ENCODE results near the gene RIOK3.
A peak's percentile ranks its signal among the peaks of the same experiment; 100 is the strongest.
"Not testable (repeated sequence)": the region's sequence is repeated elsewhere in the genome, so short reads cannot be mapped to it uniquely, and the experiment has no call there.

RIOK3 gene

DNA sequence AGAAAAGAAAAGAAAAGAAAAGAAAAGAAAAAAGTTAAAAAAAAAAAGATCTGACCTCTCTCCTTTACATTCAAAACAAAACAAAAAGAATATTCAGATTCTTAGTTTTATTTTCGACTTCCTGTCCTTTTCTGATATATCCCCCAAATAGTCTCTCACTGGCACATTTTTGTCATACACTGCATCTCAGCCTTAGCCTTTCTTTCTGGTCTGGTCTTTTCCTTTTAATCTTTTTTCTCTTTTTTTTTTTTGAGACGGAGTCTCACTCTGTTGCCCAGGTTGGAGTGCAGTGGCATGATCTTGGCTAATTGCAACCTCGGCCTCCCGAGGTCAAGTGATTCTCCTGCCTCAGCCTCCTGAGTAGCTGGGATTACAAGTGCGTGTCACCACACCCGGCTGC lies 1.6 kb upstream of the RIOK3 start:
- no peak for DNase-seq (ENCODE audit: low read depth)

DNA sequence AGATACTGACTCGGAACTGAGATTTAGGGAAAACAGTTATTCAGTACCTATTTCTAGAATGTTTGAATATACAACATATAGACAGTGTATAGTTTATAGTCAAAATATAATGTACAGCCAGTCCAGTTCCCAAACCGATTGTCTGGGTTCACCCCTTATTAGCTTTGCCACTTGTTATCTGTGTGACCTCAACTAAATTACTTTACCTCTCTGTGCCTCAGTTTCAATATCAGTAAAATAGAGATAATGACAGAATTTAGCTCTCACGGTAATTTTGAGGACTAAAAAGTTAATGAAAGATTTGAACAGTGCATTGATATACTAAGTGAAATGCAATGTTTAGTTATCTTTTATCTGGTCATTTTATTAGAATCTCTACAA lies 750 bp upstream of the RIOK3 start:
- DNase-seq (ENCODE audit: low read depth) = no peak

DNA sequence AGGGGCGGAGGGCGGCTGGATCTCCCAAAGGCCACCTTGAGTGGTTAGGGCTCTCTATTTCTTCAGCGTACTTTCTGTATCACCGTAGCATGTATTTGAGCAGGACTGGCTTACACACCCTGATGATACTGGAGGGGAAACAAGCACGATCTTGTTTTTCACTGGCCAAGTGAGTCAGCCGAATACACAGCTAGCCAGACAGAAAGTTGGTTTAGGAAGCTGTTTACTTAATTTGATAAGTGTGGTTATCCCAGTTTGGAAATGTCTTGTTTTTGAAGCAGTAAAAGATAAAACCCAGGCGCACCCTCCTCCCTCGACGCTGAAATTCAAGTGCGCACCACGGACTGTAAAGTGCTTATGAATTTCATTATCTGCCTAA lies 582 bp downstream of the RIOK3 start:
- no peak for DNase-seq (ENCODE audit: low read depth)

DNA sequence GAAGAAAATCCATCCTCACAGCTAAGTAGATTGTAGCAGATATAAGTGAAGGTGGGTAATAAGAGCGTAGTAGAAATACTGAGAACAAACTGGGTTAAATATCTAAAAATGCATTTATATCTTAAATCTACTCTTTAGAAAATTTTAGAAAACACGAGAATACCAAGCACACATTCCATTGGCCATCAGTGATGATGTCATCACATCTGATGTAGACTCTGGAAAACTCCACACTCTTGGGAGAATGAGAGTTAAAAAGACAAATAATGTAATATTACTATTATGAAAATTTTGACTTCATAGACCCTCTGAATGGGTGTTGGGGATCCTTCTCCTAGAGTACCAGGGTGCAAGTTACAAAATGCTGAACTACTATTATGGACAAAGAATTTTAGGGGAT lies 3.7 kb downstream of the RIOK3 start:
- DNase-seq (ENCODE audit: low read depth) = no peak

DNA sequence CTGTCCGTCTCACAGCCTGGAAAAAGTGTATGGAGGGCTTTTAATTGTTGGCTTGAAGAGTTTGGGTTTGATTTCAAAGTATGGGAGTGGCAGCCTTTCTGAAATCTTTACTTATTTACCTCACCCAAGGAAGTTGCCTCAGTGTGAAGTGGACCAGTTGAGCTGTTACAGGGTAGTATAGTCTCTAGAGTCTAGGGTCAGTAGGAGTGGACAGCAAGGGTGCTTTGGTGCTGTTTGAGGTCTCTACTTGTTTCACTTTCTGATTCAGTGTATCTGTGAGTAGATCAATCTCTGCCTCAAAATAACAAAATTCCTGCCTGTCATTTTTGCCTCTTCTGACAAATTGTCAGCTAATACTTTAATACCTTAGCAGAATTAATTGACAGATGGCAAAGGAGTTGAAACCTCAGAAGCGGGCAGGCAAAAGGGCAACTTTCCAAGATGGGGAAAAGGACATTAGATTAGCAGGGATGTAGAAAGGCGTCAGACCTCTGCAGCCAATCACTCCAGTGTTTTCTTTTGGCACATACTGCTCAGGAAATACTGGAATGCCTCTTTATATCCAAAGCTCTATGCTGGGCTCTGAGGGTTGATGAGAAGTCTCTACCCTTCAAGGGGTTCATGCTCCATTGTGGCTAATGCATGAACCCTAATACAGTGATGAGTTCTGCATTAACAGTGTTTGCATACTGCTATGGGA lies 5.9 kb downstream of the RIOK3 start:
- no peak for DNase-seq (ENCODE audit: low read depth)

DNA sequence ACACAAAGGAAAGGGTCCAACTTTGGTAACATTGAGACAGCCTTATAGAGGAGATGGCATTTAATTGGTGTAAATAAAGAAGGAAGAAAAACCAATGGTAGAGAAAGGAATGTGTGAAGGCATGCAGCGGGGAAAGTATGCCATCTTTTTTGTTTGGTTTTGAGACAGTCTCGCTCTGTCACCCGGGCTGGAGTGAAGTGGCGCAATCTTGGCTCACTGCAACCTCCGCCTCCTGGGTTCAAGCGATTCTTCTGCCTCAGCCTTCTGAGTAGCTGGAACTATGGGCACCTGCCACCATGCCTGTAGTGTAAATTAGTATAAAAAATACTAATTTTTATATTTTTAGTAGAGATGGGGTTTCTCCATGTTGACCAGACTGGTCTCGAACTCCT lies 6.4 kb downstream of the RIOK3 start:
- DNase-seq (ENCODE audit: low read depth) = no peak

DNA sequence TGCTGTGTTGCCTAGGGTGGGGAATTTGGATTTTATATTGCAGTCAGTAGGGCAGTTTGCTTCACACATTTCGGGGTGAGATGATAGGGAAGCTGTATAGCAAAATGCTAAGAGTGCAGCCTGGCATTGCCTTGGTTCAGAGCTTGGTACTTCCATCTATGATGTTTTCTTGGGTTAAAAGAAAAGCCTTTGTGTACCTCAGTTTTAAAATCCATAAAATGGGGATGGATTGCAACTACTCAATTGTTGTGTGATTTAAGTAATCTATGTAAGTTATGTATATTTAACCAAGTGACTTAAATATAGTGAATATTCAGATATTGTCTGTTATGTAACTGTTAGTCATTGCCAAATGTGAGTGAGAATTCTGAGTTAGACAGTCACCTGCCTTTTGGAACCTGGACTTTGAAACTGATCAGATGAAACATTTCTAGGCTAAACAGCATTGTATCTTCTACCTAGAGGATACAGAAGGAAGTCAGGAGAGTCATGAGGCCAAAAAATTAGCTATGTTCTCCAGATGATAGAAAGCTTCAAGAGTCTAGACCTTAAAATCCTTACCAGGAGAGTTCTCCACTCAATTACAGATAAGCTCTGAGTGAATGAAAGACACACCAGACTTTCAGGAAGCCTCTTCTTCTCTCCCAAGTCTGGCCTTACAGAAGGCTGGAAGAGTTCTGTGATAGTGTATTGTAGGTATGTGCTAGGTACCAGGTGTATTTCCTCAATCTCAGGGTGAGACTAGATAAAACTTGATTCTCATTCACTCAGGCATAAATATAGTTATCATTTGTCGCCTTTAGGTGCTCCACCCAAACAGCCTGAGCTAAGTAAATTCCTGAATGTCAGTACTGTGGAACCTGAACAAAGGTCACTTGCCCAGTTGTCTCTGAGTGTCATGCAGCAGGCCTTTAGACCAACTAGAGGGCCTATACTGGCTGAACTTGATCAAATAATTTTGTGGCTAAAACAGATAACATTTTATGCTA lies 7.5 kb downstream of the RIOK3 start:
- no peak for DNase-seq (ENCODE audit: low read depth)

DNA sequence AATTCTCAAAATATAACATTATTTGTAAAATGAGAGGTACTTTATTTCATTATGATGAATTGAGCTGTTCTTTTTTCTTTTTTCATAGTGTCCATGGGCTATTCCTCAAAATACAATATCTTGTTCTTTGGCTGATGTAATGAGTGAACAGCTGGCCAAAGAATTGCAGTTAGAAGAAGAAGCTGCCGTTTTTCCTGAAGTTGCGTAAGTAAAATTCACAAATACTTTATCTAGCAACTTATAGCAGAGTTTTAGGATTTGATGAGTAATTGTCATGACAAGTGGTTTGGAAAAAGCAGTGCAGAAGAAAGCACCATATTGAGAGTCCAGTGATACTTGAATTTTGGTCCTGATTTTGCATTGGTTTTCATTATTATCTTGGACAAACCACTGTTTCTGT lies 9.8 kb downstream of the RIOK3 start:
- no peak for DNase-seq (ENCODE audit: low read depth)

DNA sequence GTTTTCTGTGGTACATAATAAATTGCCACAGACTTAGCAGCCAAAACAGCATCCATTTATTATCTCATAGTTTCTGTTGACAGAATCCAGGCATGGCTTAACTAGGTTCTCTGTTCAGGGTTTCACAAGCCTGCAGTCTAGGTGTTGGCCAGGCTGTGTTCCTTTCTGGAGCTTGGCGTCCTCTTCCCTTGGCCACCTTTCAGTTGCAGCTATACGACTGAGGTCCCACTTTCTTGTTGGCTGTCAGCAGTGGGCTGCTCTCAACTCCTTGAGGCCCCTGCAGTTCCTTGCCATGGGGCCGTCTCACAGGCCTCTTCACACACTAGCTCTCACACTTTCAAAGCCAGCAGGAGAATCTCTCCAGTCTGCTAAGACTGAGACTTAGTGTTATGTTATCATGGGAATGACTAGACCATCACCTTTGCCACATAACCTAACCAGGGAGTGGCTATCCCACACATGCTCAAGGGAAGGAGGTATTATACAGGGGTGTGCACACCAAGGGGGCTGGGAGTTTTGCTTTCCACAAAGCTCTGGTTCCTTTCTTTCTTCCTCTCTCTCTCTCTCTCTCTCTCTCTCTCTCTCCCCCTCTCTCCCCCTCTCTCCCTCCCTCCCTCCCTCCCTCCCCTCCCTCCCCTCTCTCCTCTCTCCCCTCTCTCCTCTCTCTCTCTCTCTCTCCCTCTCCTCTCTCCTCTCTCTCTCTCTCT lies 15.8 kb downstream of the RIOK3 start:
- DNase-seq (ENCODE audit: low read depth) = no peak

DNA sequence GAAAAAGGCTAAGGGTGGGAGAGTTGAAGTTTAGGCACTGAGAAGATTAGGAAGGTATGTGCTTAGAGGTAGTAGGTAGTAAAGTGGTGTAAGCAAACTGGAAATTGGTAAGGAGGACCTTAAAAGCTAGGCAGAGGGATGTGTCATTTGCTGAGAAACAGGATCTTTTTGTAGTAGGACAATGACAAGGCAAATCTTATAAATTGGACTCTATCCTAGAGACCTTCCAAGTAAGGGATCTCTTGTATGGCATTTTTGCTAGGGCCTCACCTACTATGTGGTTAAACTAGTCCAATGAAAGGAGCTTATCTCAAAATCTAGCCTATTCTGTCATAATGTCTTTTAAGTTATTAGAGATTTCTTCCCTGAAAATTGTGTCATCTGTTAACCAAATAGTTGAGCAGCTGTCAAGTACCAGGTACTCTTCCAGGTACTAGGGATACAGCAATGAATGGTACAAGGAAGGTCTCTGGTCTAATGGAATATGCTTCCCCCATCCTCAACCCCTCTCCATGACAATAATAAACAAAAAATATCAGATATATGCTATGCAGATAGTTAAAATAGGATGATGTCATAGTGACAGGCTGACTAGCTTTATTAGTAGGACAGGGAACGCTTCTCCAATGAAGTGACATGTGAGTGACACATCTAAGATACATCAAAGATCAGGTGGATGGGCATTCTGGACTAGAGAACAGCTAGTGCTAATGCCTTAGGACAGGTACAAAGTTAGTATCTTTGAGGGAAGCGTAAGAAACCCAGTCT lies 17.7 kb downstream of the RIOK3 start:
- DNase-seq (ENCODE audit: low read depth) = no peak

DNA sequence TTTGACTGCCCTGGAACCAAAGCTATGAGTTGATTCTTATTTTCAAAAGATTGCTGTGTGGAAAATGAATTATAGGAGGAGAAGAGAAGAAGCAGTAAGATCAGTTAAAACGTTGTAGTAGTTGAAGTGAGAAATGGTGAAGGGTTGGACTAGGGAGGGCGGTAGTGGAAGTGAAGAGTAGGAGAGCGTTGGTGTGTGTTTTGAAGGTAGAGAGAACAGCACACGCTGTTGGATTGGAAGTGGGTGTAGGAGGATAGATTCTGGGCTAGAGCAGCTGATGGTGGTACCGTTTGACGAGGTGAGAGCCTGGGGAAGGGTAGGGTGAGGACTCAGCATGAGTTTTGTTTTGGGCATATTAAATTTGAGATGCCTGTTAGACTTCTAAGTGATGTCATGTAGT lies 18.4 kb downstream of the RIOK3 start:
- DNase-seq (ENCODE audit: low read depth) = no peak

DNA sequence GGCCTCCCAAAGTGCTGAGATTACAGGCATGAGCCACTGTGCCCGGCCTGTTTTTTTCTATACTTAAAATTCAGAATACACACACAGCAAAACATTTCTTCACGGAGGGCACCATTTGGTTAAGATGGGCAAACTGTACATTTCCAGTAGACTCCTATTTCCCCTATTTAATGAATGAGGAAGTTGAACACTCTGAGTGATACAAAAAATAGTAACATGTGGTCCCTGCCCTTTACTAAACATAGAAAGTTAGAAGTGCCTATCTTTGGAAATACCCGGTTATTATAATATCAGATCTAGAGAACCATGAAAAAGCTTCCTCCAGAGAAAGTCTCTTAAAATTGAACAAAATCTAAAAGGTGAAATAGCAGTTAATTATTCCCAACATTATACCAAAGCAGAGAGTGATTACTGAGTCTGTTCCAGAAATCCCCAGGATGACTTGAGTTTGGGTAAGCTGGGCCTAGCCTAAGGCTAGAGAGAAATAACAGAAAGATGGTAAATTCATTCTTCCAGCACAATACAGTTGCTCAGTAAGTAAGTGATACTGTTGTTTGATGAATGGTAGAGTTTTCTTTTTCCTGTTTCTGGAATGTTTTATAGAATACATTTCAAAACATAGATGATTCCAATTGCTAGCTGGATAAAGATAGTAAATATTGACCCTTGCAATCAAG lies 26.9 kb downstream of the RIOK3 start:
- no peak for DNase-seq (ENCODE audit: low read depth)

DNA sequence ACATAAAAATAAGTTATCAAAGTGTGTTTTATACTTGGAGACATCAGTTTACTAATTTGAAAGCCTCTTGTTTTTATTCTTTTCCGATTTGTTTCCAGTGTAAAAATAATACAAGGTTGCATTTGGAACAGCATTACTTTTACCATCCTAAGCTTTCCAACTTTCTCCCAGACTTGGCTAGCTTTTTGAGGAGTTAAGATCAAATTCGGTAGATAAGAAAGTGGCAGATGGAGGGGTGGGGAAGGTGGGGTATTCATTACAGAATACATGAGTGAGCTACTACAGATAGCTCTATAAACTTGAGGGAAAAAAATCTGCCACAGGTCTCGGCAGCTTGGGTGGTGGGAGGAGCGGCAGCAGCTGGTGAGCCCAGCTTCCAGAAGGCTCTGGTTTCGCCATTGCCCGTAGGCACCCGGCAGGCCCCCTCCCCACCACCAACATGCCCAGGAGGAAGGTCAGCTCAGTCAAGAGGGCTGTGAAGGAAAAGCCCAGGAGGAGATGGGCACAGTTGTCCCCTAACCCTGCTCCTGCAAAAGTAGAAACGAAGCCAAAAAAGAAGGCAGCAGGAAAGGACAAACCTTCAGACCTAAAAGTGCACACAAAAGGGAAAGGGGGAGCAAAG lies 31.6 kb downstream of the RIOK3 start:
- no peak for DNase-seq (ENCODE audit: low read depth)

DNA sequence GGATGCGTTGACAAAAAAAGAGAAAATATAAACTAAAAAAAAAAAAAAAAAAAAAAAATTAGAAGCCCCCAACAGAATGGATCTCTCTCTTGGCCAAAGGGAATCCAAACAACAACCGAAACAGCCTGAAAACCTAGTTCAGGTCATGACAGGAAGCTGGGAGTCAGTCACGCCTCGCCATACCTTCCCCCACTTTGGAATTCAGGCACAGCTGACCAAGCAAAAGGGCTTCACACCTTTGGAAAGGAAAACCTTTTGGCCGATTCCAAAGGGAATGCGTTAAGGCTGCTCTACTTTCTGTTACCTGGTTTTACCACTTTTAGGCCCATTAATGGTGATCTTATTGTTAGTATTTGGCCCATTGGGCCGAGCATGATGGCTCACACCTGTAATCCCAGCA lies 32.3 kb downstream of the RIOK3 start:
- no peak for DNase-seq (ENCODE audit: low read depth)

DNA sequence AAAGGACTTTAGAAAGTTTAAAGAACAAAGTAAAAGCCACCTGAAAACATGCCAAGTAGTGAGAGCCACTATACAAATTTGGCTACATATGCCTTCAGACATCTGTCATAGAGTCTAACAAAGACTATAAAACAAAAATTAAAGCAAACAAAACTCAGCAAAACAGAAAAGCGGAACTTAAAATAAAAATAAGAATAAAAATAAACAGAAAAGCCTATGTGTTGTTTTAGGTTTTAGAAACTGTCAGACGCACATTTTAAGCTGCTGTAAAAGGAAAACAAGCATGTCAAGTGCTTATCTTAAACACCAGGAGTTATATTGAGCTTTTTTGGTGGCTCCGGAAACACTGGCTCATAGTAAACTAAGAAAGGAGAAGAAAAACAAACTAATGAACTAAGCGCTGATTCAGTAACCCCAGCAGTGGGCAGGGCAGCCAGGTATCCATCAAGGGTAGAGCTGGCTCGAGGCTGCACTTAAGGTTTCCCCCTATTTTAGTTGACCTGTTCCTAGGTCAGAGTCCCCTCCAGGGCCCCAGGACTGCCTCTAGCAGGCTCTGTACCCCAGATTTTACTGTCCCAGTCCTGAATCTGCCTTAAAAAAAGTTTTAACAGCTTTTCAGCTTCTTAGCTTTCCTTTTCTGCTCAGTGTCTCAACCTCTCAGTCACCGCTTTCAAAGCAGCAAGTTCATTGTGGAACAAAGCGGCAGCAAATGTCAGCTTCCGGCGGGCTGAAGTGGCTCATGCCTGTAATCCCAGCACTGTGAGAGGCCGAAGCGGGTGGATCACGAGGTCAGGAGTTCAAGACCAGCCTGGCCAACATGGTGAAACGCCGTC lies 34.9 kb downstream of the RIOK3 start:
- DNase-seq (ENCODE audit: low read depth) = peak; percentile 31

DNA sequence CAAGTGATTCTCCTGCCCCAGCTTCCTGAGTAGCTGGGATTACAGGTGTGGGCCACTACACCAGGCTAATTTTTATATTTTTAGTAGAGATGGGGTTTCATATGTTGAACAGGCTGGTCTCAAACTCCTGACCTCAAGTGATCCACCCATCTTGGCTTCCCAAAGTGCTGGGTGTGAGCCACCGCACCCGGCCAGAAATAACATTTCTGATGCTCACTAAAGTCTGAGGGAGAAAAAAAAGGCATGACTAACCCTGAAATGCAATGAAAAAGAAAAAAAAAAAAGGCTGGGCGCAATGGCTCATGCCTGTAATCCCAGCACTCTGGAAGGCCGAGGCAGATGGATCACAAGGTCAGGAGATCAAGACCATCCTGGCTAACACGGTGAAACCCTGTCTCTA lies 36.5 kb downstream of the RIOK3 start:
- DNase-seq (ENCODE audit: low read depth) = not testable (repeated sequence)

DNA sequence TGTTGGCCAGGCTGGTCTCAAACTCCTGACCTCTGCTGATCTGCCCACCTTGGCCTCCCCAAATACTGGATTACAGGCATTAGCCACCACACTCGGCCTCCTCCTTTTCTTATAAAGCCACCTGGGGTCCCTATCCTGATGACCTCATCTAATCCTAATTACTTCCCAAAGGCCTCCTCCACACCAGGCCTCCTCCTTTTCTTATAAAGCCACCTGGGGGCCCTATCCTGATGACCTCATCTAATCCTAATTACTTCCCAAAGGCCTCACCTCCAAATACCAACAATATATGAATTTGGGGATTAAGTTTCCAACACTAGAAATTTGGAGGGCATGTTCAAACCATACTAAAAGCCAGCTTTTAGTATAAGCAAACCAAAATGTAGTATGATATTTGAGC lies 40.6 kb downstream of the RIOK3 start:
- no peak for DNase-seq (ENCODE audit: low read depth)

DNA sequence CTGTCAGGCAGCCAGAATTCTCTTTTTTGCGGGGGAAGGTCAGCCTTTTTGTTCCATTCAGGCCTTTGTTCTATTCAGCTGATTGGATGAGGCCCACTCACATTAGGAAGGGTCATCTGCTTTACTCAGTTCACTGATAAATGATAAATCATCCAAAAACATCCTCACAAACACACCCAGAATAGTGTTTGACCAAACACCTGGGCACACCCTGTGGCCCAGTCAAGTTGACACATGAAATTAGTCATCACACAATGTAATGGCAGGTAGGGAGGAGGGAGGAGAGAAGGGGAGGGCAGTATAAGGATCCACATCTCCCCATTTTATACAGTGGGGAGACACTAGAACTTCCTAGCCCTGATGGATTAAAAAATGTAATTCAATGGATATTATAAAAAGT lies 41.9 kb downstream of the RIOK3 start:
- DNase-seq (ENCODE audit: low read depth) = no peak

DNA sequence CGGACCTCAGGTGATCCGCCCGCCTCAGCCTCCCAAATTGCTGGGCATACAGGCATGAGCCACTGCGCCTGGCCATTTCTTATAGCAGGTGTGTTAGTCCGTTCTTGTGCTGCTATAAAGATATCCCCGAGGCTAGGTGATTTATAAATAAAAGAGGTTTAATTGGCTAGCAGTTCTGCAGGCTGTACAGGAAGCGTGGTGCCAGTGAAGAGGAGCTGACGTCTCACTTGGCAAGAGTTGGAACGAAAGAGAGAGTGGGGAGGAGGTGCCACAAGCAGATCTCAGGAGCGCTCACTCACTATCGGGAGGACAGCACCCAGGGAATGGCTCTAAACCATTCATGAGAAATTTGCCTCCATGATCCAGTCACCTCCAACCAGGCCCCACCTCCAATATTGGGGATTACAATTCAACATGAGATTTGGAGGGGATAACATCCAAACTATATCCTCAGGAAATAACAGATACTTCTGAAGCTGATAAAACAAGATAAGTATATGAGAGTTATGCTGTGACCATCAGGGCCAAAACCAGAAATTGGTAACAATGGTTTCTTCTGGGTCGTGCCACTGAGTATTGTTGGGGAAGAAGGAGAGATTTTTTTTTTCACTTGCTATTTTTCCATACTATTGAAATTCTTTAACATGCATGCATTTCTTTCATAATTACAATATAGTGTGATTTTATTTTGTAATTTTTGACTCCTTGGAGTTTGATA lies 42.8 kb downstream of the RIOK3 start:
- DNase-seq (ENCODE audit: low read depth) = no peak

DNA sequence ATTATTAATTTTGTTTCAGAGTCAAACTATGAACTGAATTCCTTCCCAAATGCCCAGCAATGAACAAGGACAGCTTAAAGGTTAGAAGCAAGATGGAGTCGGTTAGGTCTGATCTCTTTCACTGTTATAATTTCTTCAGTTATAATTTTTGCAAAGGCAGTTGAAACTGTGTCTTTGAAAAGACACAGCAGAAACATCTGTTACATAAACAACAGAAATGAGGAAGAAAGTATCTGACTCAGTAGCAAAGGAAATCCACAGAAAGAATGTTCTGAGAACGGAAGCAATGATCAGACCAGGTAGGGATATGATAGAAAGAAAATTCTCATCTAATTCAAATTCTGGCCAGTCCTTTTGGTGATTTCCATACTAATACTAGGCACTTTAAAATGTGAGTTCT lies 45.0 kb downstream of the RIOK3 start:
- DNase-seq (ENCODE audit: low read depth) = no peak
